HepG2 (cell line): ENCODE data around the gene PSMC5. TPM values are rescaled to one million over a fixed set of nuclear protein-coding genes. Genes with fewer than 3 reads are reported as not detected.

ENCODE experiments used
- ETS1 ChIP-seq: sonication (generic); formaldehyde crosslinking; IDR thresholded peaks from 2 replicates; pipeline ENCODE4 v1.4.0; 2020; ENCODE audit warnings: missing genetic modification reagents
- HIVEP1 ChIP-seq: sonication (generic); formaldehyde crosslinking; IDR thresholded peaks from 2 replicates; pipeline ENCODE4 v1.4.0; 2020; ENCODE audit warnings: mild to moderate bottlenecking, missing genetic modification reagents
- NFKBIZ ChIP-seq: IDR thresholded peaks from 2 replicates; pipeline ENCODE4 v1.6.1; 2018; ENCODE audit warnings: missing genetic modification reagents, missing compliant biosample characterization
- NR0B2 ChIP-seq: sonication (generic); formaldehyde crosslinking; IDR thresholded peaks from 2 replicates; pipeline ENCODE4 v1.4.0; 2020; ENCODE audit warnings: mild to moderate bottlenecking, missing genetic modification reagents
- PAXIP1 ChIP-seq: sonication (generic); formaldehyde crosslinking; conservative IDR thresholded peaks from 2 replicates; pipeline ENCODE4 v1.4.0; 2020; ENCODE audit warnings: mild to moderate bottlenecking, missing genetic modification reagents, moderate library complexity
- THAP9 ChIP-seq: sonication (generic); formaldehyde crosslinking; IDR thresholded peaks from 2 replicates; pipeline ENCODE4; 2020; ENCODE audit warnings: missing genetic modification reagents, mild to moderate bottlenecking, borderline replicate concordance
- THRA ChIP-seq: sonication (generic); formaldehyde crosslinking; IDR thresholded peaks from 2 replicates; pipeline ENCODE4 v1.4.0; 2020; ENCODE audit warnings: missing genetic modification reagents, borderline replicate concordance
- ZBTB49 ChIP-seq: sonication (generic); formaldehyde crosslinking; IDR thresholded peaks from 2 replicates; pipeline ENCODE4 v1.4.0; 2020; ENCODE audit warnings: missing genetic modification reagents, borderline replicate concordance
- ZMYM3 ChIP-seq: sonication (generic); formaldehyde crosslinking; IDR thresholded peaks from 2 replicates; pipeline ENCODE4 v1.5.1; 2020; ENCODE audit warnings: mild to moderate bottlenecking, missing genetic modification reagents
- ZNF180 ChIP-seq: sonication (generic); formaldehyde crosslinking; IDR thresholded peaks from 2 replicates; pipeline ENCODE4 v1.4.0; 2020; ENCODE audit warnings: low read depth, missing genetic modification reagents, borderline replicate concordance
- ZNF337 ChIP-seq: sonication (generic); formaldehyde crosslinking; IDR thresholded peaks from 2 replicates; pipeline ENCODE4 v1.5.1; 2020; ENCODE audit warnings: missing genetic modification reagents, low read depth, mild to moderate bottlenecking, borderline replicate concordance
- ZNF639 ChIP-seq: conservative IDR thresholded peaks from 2 replicates; pipeline ENCODE4 v1.6.1; 2018; ENCODE audit warnings: missing genetic modification reagents
- polyA plus RNA-seq, 8 experiments: library from polyadenylated mRNA; depleted of rRNA in 3 of 8; stranded (reverse) in 7 of 8; unstranded in 1 of 8; fragments of >200 nt; fragmentation: Illumina TruSeq in 4 of 8; extraction: Trizol in 4 of 8; gene quantifications; 2 replicates each; pipeline versions ENCODE4 v1.2.1 to v1.2.3, GENCODE V29; 2011 to 2016; ENCODE audit warnings: low read depth in 4 of 8, missing spikeins in 1 of 8, mixed read lengths in 1 of 8; ENCODE audit not compliant: insufficient read depth in 1 of 8
- total RNA-seq, 5 experiments: library from RNA; depleted of rRNA; stranded (reverse); fragments of >200 nt; fragmentation: Illumina TruSeq; extraction: Trizol; gene quantifications; 2 replicates each; pipeline ENCODE4 v1.2.3, GENCODE V29; 2016; ENCODE audit warnings: low read depth in 1 of 5

PSMC5 gene
- total and polyA plus RNA-seq, 2 of the 13 experiments (the other 11 are each of a cell fraction or from before 2014, with no cell fraction given): 35.3 to 128 TPM

- TF ChIP-seq PAXIP1 (CRISPR knock-in tag) (peak; percentile 84), NFKBIZ (CRISPR knock-in tag) (peak; percentile 48; the same call in 1 of the 2 replicates), ZNF337 (CRISPR knock-in tag) (peak; percentile 74; the same call in 1 of the 2 replicates), THAP9 (CRISPR knock-in tag) (no peak; the same call in 1 of the 2 replicates), ZBTB49 (peak; percentile 73; the same call in 1 of the 2 replicates), ETS1 (CRISPR knock-in tag) (peak; percentile 69), THRA (CRISPR knock-in tag) (peak; percentile 96), ZNF180 (CRISPR knock-in tag) (no peak; the same call in 1 of the 2 replicates), ZMYM3 (CRISPR knock-in tag) (peak; percentile 84), HIVEP1 (CRISPR knock-in tag) (peak; percentile 56; the same call in 1 of the 2 replicates), NR0B2 (CRISPR knock-in tag) (peak; percentile 51; the same call in 1 of the 2 replicates), ZNF639 (CRISPR knock-in tag) (peak; percentile 99)
These were observed 15.5 kb downstream of the PSMC5 start, which contains the start of gene SMARCD2 (continued) for GRCh38 chr17:63842540-63843386.
